AG09319 (cell line): ENCODE results near the gene ASB2.

Source experiments
- DNase-seq: peaks from one replicate; pipeline ENCODE4 v3.0.0-alpha.2; 2010; ENCODE audit warnings: low read depth; ENCODE audit errors: extremely low read depth
- TF ChIP-seq, protein P1 (sequence below): IDR thresholded peaks from 2 replicates; pipeline ENCODE4 v1.5.1; 2011; ENCODE audit warnings: low read depth, mild to moderate bottlenecking, inconsistent platforms, low read length, moderate library complexity

The ASB2 gene

DNA sequence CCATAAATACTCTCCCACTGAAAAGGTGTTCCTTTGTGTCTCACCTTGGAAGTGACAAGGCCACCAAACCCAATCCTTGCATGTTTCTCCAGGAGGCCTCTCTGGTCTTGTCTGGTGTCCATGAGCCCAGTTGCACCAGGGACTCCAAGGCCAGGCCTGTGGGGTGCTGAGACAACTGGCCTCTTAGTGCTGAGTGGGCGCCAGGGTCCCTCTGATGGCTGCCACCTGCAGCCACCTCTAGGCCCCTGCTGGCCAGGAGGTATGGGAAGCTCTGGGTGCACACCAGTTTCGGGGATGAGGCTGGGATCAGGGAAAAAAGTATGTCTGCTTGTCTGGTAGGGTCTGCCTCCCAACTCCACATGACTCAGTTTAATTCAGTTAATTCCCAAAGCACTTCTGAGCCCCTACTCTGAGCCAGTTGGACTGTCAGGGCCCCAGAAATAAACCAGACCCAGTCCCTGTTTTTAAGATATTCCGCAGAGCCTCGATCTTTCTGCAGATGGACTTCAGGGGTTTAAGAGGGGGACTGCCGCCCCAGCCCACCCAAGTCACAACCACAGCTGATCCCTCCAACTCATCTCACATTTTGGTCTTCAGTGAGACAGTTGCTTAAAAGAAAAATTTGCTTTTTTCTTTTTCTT, 64.3 kb downstream of the ASB2 start:
- DNase-seq, result no peak
- TF ChIP-seq, protein P1, sequence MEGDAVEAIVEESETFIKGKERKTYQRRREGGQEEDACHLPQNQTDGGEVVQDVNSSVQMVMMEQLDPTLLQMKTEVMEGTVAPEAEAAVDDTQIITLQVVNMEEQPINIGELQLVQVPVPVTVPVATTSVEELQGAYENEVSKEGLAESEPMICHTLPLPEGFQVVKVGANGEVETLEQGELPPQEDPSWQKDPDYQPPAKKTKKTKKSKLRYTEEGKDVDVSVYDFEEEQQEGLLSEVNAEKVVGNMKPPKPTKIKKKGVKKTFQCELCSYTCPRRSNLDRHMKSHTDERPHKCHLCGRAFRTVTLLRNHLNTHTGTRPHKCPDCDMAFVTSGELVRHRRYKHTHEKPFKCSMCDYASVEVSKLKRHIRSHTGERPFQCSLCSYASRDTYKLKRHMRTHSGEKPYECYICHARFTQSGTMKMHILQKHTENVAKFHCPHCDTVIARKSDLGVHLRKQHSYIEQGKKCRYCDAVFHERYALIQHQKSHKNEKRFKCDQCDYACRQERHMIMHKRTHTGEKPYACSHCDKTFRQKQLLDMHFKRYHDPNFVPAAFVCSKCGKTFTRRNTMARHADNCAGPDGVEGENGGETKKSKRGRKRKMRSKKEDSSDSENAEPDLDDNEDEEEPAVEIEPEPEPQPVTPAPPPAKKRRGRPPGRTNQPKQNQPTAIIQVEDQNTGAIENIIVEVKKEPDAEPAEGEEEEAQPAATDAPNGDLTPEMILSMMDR, result no peak

DNA sequence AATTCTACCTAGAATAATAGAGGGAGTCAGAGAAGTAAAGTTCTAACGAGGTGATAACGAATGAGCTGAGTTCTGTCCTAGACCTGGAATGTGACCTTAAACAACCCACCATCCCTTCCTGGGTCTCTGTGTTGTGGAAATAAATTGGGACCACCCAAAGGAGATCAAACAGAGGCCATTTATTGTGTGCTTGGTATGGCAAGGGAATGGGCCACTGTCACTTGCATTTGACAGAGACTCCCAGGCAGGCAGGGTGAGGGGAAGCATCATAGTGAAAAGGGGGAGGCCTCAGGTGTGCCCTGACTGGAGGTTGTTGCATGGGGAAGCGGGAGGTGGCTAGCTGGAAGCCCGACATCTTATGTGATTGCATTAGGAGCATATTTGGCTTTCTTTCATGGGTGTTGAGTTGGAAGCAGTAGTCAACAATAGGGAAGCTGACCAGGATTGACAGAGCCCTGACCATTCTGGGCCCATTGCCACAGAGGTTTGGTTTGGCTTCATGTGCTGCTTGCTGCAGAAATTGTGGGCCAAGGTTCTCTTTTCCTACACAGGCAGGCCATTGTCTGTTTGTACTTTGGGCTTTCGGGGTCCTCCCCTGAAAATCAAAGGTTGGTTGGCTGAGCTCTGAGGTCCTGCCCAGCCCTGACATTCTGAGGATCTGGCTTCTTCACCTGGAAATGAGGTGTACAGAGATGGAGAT, 66.8 kb downstream of the ASB2 start:
- no peak for DNase-seq
- TF ChIP-seq, protein P1, result no peak

GRCh38 chr14:93906341-93907329, 69.7 kb downstream of the ASB2 start:
- TF ChIP-seq, protein P1, result peak; percentile 61
- no peak for DNase-seq

GRCh38 chr14:93905623-93906022, 70.7 kb downstream of the ASB2 start:
- no peak for DNase-seq

DNA sequence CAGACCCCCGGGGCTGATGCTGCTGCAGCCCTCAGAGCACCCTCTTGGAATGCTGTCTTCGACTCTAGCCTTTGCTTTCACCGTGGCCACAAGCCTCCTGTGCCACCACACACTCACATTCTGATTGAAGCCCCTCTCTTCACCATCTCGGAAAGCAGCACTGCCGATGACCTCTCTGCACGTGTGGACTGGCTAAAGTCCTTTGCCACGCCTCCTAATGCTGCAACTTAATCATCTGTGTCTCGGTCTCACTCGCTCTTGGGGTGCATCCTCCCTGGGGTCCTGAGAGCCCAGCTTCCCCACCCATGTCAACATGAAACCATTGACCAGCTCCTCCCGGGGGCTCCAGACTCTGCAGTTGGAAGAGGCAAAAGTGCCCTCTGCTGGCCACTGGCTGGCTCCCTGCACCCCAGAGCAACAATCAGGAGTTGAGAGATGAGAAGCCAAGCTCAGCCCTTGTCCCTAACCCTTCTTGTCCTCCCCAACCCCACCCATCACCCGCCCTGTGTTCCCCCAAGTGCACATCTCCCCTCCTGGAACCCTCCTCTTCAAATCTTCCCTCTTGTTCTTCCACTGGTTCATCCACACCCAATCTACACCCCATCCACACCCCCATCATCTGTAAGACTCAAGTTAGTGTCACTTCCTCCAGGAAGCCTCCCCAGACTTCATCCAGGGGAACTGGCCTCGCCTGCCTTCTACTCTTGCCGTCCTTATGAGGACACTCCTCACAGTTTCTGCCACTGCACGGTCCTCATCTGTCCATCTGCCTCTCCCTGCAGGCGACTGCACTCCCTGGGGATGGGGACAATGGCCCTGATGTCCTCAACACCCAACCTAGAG, 72.8 kb downstream of the ASB2 start:
- TF ChIP-seq, protein P1, result peak; percentile 33
- no peak for DNase-seq

More at GRCh38 chr14:93905623-93906022, 70.7 kb downstream of the ASB2 start:
- TF ChIP-seq, protein P1, result no peak

DNA sequence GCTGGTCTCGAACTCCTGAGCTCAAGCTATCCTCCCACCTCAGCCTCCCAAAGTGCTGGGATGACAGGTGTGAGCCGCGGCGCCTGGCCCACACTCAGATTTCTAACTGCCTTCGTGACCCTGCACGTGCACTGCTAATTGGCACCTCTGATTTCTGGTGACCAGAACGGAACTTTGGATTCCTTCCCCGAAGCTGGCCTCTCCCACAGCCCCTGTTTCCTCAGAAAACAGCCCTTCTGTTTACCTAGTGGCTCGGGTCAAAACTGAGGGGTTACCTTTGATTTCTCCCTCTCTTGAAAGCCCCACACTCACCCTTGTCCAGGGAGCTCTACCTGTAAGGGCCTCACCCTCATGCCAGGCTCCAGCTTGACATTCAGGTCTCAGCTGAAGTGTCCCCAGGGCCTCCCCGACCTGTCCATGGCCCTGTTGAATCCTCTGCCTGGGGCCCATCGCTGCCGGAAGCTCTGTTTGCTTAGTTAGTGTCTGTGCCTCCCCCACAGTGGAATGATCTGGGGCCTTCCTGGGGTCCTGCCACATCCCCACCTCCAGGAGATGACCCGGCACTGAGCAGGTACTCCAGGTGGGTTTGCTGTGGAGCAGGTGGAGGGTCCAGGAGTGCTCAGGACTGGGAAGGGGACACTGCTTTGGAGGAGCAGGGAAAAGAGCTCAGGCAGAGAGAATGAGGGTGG, 73.6 kb downstream of the ASB2 start:
- no peak for DNase-seq
- TF ChIP-seq, protein P1, result no peak
